H9 (cell line): ENCODE data around the gene IREB2. TPM values are rescaled to one million over a fixed set of nuclear protein-coding genes. Genes with fewer than 3 reads are reported as not detected.

Experiments
- DNase-seq: peaks from one replicate; pipeline ENCODE4 v3.0.0-alpha.2; 2017
- H2AFZ ChIP-seq: one replicate; pipeline ENCODE4 v1.6.1; 2013; ENCODE audit warnings: mild to moderate bottlenecking, low read length, control low read depth, moderate library complexity
- H2AK5ac ChIP-seq: 2 replicates; pipeline ENCODE4 v1.6.1; 2013; ENCODE audit warnings: low read length, control low read depth, mixed read lengths; ENCODE audit not compliant: insufficient read length
- H2BK120ac ChIP-seq: one replicate; pipeline ENCODE4 v1.6.1; 2013; ENCODE audit warnings: low read depth, mild to moderate bottlenecking, low read length, control low read depth, inconsistent platforms; ENCODE audit not compliant: poor library complexity, severe bottlenecking
- H2BK12ac ChIP-seq: 2 replicates; pipeline ENCODE4 v1.6.1; 2013; ENCODE audit warnings: low read length, control low read depth, mixed read lengths, low read depth; ENCODE audit not compliant: insufficient read length
- H2BK15ac ChIP-seq: 2 replicates; pipeline ENCODE4 v1.6.1; 2013; ENCODE audit warnings: low read depth, low read length, control low read depth
- H2BK20ac ChIP-seq: one replicate; pipeline ENCODE4 v1.6.1; 2013; ENCODE audit warnings: low read depth, mild to moderate bottlenecking, low read length, control low read depth, inconsistent platforms; ENCODE audit not compliant: poor library complexity, severe bottlenecking
- H2BK5ac ChIP-seq: 2 replicates; pipeline ENCODE4 v1.6.1; 2013; ENCODE audit warnings: low read length, control low read depth, mixed read lengths; ENCODE audit not compliant: insufficient read length
- H3K14ac ChIP-seq: 2 replicates; pipeline ENCODE4 v1.6.1; 2013; ENCODE audit warnings: low read length, control low read depth; ENCODE audit not compliant: insufficient read depth
- H3K18ac ChIP-seq: 2 replicates; pipeline ENCODE4 v1.6.1; 2013; ENCODE audit warnings: low read depth, mild to moderate bottlenecking, mixed read lengths, low read length, control low read depth; ENCODE audit not compliant: insufficient read length
- H3K23ac ChIP-seq: 2 replicates; pipeline ENCODE4 v1.6.1; 2013; ENCODE audit warnings: low read length, control low read depth, mixed read lengths, low read depth; ENCODE audit not compliant: insufficient read length
- H3K23me2 ChIP-seq: 2 replicates; pipeline ENCODE4 v1.6.1; 2013; ENCODE audit warnings: low read depth, mild to moderate bottlenecking, mixed read lengths, low read length, control low read depth; ENCODE audit not compliant: insufficient read length, poor library complexity, severe bottlenecking
- H3K27ac ChIP-seq: 2 replicates; pipeline ENCODE4 v1.5.1; 2013; ENCODE audit warnings: low read length, control low read depth, mixed read lengths, low read depth; ENCODE audit not compliant: insufficient read length
- H3K27me3 ChIP-seq: 2 replicates; pipeline ENCODE4 v1.6.1; 2013; ENCODE audit warnings: low read length, control low read depth, inconsistent platforms; ENCODE audit not compliant: insufficient read depth
- H3K4ac ChIP-seq: 2 replicates; pipeline ENCODE4 v1.6.1; 2013; ENCODE audit warnings: low read depth, mild to moderate bottlenecking, control low read depth, inconsistent platforms, low read length, moderate library complexity
- H3K4me1 ChIP-seq: 2 replicates; pipeline ENCODE4 v1.6.1; 2013; ENCODE audit warnings: low read length, control low read depth, inconsistent platforms; ENCODE audit not compliant: insufficient read depth
- H3K4me2 ChIP-seq: 2 replicates; pipeline ENCODE4 v1.6.1; 2013; ENCODE audit warnings: low read length, control low read depth, mixed read lengths; ENCODE audit not compliant: insufficient read length, insufficient read depth
- H3K56ac ChIP-seq: 2 replicates; pipeline ENCODE4 v1.6.1; 2013; ENCODE audit warnings: low read depth, mild to moderate bottlenecking, mixed read lengths, low read length, control low read depth; ENCODE audit not compliant: insufficient read length
- H3K79me1 ChIP-seq: 2 replicates; pipeline ENCODE4 v1.6.1; 2013; ENCODE audit warnings: low read depth, mild to moderate bottlenecking, moderate library complexity, low read length, control low read depth, inconsistent platforms; ENCODE audit not compliant: insufficient read depth, poor library complexity, severe bottlenecking
- H3K79me2 ChIP-seq: 2 replicates; pipeline ENCODE4 v1.6.1; 2013; ENCODE audit warnings: low read length, control low read depth, inconsistent platforms; ENCODE audit not compliant: insufficient read depth
- H3K9ac ChIP-seq: 2 replicates; pipeline ENCODE4 v1.6.1; 2013; ENCODE audit warnings: low read length, control low read depth, mixed read lengths; ENCODE audit not compliant: insufficient read length; ENCODE audit errors: extremely low read depth
- H3K9me3 ChIP-seq: one replicate; pipeline ENCODE4 v1.6.1; 2013; ENCODE audit warnings: low read depth, low read length, inconsistent platforms; ENCODE audit not compliant: control insufficient read depth
- H3T11ph ChIP-seq: one replicate; pipeline ENCODE4 v1.6.1; 2013; ENCODE audit warnings: mild to moderate bottlenecking, low read length, control low read depth, inconsistent platforms
- H4K20me1 ChIP-seq: one replicate; pipeline ENCODE4 v1.6.1; 2013; ENCODE audit not compliant: control insufficient read depth, insufficient read length, insufficient read depth
- H4K5ac ChIP-seq: 2 replicates; pipeline ENCODE4 v1.6.1; 2013; ENCODE audit warnings: low read depth, mild to moderate bottlenecking, mixed read lengths, low read length, control low read depth; ENCODE audit not compliant: insufficient read length
- H4K8ac ChIP-seq: replicated peaks from 2 replicates; pipeline ENCODE4 v1.6.1; 2013; ENCODE audit warnings: low read length, control low read depth, mixed read lengths, low read depth; ENCODE audit not compliant: insufficient read length
- H4K91ac ChIP-seq: 2 replicates; pipeline ENCODE4 v1.6.1; 2013; ENCODE audit warnings: low read depth, mild to moderate bottlenecking, moderate library complexity, mixed read lengths, low read length, control low read depth; ENCODE audit not compliant: insufficient read length
- H3K27ac Mint-ChIP-seq, 3 experiments: 2 replicates in 2 of 3; 3 replicates in 1 of 3; pipeline ENCODE4 v1.8.0; 2020 to 2021; ENCODE audit warnings: mixed read lengths in 3 of 3, mild to moderate bottlenecking in 1 of 3, moderate library complexity in 1 of 3
- H3K27me3 Mint-ChIP-seq: 2 replicates; pipeline ENCODE4 v1.8.0; 2021; ENCODE audit warnings: low read depth, mild to moderate bottlenecking, moderate library complexity, mixed read lengths
- H3K36me3 Mint-ChIP-seq, 3 experiments: 2 replicates in 2 of 3; 3 replicates in 1 of 3; pipeline ENCODE4 v1.8.0; 2020 to 2021; ENCODE audit warnings: low read depth in 3 of 3, mixed read lengths in 3 of 3; ENCODE audit not compliant: insufficient read depth in 1 of 3
- H3K4me1 Mint-ChIP-seq, 2 experiments: 2 replicates each; pipeline ENCODE4 v1.8.0; 2020; ENCODE audit warnings: mixed read lengths in 2 of 2
- H3K4me3 Mint-ChIP-seq, 2 experiments: 2 replicates in 1 of 2; 3 replicates in 1 of 2; pipeline ENCODE4 v1.8.0; 2020 to 2021; ENCODE audit warnings: mild to moderate bottlenecking in 2 of 2, mixed read lengths in 2 of 2, moderate library complexity in 1 of 2
- H3K9me3 Mint-ChIP-seq, 2 experiments: 2 replicates in 1 of 2; 3 replicates in 1 of 2; pipeline ENCODE4 v1.8.0; 2020; ENCODE audit warnings: mild to moderate bottlenecking in 2 of 2, mixed read lengths in 2 of 2, moderate library complexity in 1 of 2
- CTCF ChIP-seq: fragments of 200-600 bp; sonication (generic); conservative IDR thresholded peaks from 3 replicates; pipeline ENCODE4 v1.8.0; 2021; ENCODE audit warnings: antibody characterized with exemption, mild to moderate bottlenecking
- WGBS: extraction: QIAGEN DNeasy Blood & Tissue Kit; methylation state at CpG from one replicate; pipeline ENCODE4 v1.1.7; 2013; ENCODE audit warnings: missing lambda C conversion rate, low lambda C conversion rate, mixed read lengths; ENCODE audit not compliant: insufficient read length; ENCODE audit errors: extremely low coverage; 5-methylcytosine and 5-hydroxymethylcytosine counted together
- total RNA-seq: library from RNA; stranded (reverse); gene quantifications from 2 replicates; pipeline ENCODE4 v1.2.1, GENCODE V29; 2021

The IREB2 gene
- total RNA-seq, 1 experiment from 2014 or later, result 87.6 TPM

GRCh38 chr15:78453447-78453846 lies 15.4 kb downstream of the IREB2 start:
- Histone ChIP-seq H3K9ac (no peak overlapping the region), H2BK120ac (no peak overlapping the region), H2AK5ac (no peak overlapping the region), H3K23me2 (no peaks in the 10 kb centered on the region), H3K4me2 (no peak overlapping the region), H3K18ac (no peak overlapping the region), H3K27me3 (no peaks in the 10 kb centered on the region), H3K23ac (no peak overlapping the region), H3K79me2 (peaks cover 47% of the 10 kb centered on the region), H3K56ac (no peak overlapping the region), H3K9me3 (no peaks in the 10 kb centered on the region), H3K4ac (no peak overlapping the region), H2AFZ (no peak overlapping the region), H4K8ac (no peak overlapping the region), H2BK15ac (no peak overlapping the region), H3K4me1 (peaks cover 7% of the 10 kb centered on the region; the same call in 1 of the 2 replicates), H4K5ac (no peak overlapping the region), H2BK20ac (no peak overlapping the region), H4K20me1 (no peaks in the 10 kb centered on the region), H2BK5ac (no peak overlapping the region), H3K79me1 (peaks cover 13% of the 10 kb centered on the region), H3K14ac (no peak overlapping the region), H4K91ac (no peak overlapping the region), H3T11ph (no peak overlapping the region), H3K27ac (no peak overlapping the region), H2BK12ac (no peak overlapping the region)
- TF ChIP-seq CTCF, result no peak
- Mint-ChIP-seq H3K27me3 (no peaks in the 10 kb centered on the region), H3K4me3 (peak overlapping the region in 1 of 2 experiments; percentile 5; a peak in 2 of 5 replicates), H3K27ac (peak overlapping the region in 2 of 3 experiments; percentile 28 to 29; a peak in 2 of 7 replicates), H3K36me3 (peaks cover 2 to 12% (median 6%) of the 10 kb centered on the region in 3 experiments; a peak in 5 of 7 replicates), H3K4me1 (peaks cover 22 to 24% of the 10 kb centered on the region in 2 experiments), H3K9me3 (no peaks in the 10 kb centered on the region)
- no peak for DNase-seq
- 100% methylated on average over 1 of the region's 2 CpGs for WGBS
